HEK293 (cell line): ENCODE measurements around the gene ZCCHC8.

Experiments used
- GLIS2 ChIP-seq: fragments of 450-650 bp; formaldehyde crosslinking; IDR thresholded peaks from 2 replicates; pipeline ENCODE4 v1.5.1; 2016; ENCODE audit warnings: missing biosample characterization, missing genetic modification characterization
- SP3 ChIP-seq: fragments of 450-650 bp; formaldehyde crosslinking; IDR thresholded peaks from 2 replicates; pipeline ENCODE4 v1.5.1; 2016; ENCODE audit warnings: missing biosample characterization, missing genetic modification characterization
- ZNF16 ChIP-seq: fragments of 450-650 bp; formaldehyde crosslinking; IDR thresholded peaks from 2 replicates; pipeline ENCODE4 v1.5.1; 2016; ENCODE audit warnings: low read depth, missing biosample characterization, missing genetic modification characterization
- ZNF214 ChIP-seq: fragments of 450-650 bp; formaldehyde crosslinking; IDR thresholded peaks from 2 replicates; pipeline ENCODE4 v1.5.1; 2017; ENCODE audit warnings: missing biosample characterization, mild to moderate bottlenecking, missing genetic modification characterization, borderline replicate concordance
- ZNF239 ChIP-seq: fragments of 450-650 bp; formaldehyde crosslinking; IDR thresholded peaks from 2 replicates; pipeline ENCODE4 v1.5.1; 2016; ENCODE audit warnings: missing biosample characterization, missing genetic modification characterization
- ZNF426 ChIP-seq: fragments of 450-650 bp; formaldehyde crosslinking; IDR thresholded peaks from 2 replicates; pipeline ENCODE4 v1.5.1; 2017; ENCODE audit warnings: missing biosample characterization, missing genetic modification characterization, mild to moderate bottlenecking, inconsistent platforms, moderate library complexity
- ZNF555 ChIP-seq: fragments of 450-650 bp; formaldehyde crosslinking; conservative IDR thresholded peaks from 2 replicates; pipeline ENCODE4 v1.5.1; 2017; ENCODE audit warnings: missing biosample characterization, mild to moderate bottlenecking, missing genetic modification characterization, inconsistent platforms
- ZNF560 ChIP-seq: fragments of 450-650 bp; formaldehyde crosslinking; IDR thresholded peaks from 2 replicates; pipeline ENCODE4 v1.5.1; 2017; ENCODE audit warnings: missing biosample characterization, missing genetic modification characterization, borderline replicate concordance
- ZNF776 ChIP-seq: fragments of 450-650 bp; formaldehyde crosslinking; IDR thresholded peaks from 2 replicates; pipeline ENCODE4 v1.5.0; 2017; ENCODE audit warnings: missing biosample characterization, missing genetic modification characterization, borderline replicate concordance
- TF ChIP-seq, protein P1 (sequence below): fragments of 450-650 bp; formaldehyde crosslinking; IDR thresholded peaks from 2 replicates; pipeline ENCODE4 v1.5.1; 2016; ENCODE audit warnings: missing biosample characterization, missing genetic modification characterization
- TF ChIP-seq, protein P2 (sequence below): fragments of 450-650 bp; formaldehyde crosslinking; conservative IDR thresholded peaks from 2 replicates; pipeline ENCODE4 v1.5.1; 2016; ENCODE audit warnings: low read depth, missing biosample characterization, missing genetic modification characterization
- TF ChIP-seq, protein P3 (sequence below): fragments of 450-650 bp; formaldehyde crosslinking; IDR thresholded peaks from 2 replicates; pipeline ENCODE4 v1.5.1; 2016; ENCODE audit warnings: missing biosample characterization, missing genetic modification characterization
- TF ChIP-seq, protein P4 (sequence below): fragments of 450-650 bp; formaldehyde crosslinking; conservative IDR thresholded peaks from 2 replicates; pipeline ENCODE4 v1.5.1; 2016; ENCODE audit warnings: low read depth, missing biosample characterization, missing genetic modification characterization

ZCCHC8 gene

DNA sequence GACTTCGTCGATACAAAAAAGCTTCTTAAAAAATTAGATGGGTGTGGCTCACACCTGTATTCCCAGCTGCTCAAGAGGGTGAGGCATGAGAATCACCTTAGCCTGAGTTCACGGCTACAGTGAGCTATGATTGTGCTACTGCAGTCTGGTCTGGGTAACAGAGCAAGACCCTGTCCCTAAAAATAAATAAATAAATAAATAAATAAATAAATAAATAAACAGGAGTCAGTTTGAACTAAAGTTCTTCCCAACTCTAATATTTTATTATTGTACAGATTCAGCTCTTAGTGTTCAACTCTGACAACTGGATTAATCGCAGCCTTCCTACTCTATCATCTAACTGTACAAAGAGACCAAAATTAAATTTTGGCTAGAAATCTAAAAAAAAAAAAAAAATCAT, 65.5 kb downstream of the ZCCHC8 start (continued):
- TF ChIP-seq, protein P1, sequence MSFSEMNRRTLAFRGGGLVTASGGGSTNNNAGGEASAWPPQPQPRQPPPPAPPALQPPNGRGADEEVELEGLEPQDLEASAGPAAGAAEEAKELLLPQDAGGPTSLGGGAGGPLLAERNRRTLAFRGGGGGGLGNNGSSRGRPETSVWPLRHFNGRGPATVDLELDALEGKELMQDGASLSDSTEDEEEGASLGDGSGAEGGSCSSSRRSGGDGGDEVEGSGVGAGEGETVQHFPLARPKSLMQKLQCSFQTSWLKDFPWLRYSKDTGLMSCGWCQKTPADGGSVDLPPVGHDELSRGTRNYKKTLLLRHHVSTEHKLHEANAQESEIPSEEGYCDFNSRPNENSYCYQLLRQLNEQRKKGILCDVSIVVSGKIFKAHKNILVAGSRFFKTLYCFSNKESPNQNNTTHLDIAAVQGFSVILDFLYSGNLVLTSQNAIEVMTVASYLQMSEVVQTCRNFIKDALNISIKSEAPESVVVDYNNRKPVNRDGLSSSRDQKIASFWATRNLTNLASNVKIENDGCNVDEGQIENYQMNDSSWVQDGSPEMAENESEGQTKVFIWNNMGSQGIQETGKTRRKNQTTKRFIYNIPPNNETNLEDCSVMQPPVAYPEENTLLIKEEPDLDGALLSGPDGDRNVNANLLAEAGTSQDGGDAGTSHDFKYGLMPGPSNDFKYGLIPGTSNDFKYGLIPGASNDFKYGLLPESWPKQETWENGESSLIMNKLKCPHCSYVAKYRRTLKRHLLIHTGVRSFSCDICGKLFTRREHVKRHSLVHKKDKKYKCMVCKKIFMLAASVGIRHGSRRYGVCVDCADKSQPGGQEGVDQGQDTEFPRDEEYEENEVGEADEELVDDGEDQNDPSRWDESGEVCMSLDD (tag by site-specific recombination) = no peak
- no peak for TF ChIP-seq ZNF16 (tag by site-specific recombination)
- TF ChIP-seq, protein P2, sequence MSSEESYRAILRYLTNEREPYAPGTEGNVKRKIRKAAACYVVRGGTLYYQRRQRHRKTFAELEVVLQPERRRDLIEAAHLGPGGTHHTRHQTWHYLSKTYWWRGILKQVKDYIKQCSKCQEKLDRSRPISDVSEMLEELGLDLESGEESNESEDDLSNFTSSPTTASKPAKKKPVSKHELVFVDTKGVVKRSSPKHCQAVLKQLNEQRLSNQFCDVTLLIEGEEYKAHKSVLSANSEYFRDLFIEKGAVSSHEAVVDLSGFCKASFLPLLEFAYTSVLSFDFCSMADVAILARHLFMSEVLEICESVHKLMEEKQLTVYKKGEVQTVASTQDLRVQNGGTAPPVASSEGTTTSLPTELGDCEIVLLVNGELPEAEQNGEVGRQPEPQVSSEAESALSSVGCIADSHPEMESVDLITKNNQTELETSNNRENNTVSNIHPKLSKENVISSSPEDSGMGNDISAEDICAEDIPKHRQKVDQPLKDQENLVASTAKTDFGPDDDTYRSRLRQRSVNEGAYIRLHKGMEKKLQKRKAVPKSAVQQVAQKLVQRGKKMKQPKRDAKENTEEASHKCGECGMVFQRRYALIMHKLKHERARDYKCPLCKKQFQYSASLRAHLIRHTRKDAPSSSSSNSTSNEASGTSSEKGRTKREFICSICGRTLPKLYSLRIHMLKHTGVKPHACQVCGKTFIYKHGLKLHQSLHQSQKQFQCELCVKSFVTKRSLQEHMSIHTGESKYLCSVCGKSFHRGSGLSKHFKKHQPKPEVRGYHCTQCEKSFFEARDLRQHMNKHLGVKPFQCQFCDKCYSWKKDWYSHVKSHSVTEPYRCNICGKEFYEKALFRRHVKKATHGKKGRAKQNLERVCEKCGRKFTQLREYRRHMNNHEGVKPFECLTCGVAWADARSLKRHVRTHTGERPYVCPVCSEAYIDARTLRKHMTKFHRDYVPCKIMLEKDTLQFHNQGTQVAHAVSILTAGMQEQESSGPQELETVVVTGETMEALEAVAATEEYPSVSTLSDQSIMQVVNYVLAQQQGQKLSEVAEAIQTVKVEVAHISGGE (tag by site-specific recombination) = peak; percentile 61; the same call in 1 of the 2 replicates
- TF ChIP-seq, protein P3, sequence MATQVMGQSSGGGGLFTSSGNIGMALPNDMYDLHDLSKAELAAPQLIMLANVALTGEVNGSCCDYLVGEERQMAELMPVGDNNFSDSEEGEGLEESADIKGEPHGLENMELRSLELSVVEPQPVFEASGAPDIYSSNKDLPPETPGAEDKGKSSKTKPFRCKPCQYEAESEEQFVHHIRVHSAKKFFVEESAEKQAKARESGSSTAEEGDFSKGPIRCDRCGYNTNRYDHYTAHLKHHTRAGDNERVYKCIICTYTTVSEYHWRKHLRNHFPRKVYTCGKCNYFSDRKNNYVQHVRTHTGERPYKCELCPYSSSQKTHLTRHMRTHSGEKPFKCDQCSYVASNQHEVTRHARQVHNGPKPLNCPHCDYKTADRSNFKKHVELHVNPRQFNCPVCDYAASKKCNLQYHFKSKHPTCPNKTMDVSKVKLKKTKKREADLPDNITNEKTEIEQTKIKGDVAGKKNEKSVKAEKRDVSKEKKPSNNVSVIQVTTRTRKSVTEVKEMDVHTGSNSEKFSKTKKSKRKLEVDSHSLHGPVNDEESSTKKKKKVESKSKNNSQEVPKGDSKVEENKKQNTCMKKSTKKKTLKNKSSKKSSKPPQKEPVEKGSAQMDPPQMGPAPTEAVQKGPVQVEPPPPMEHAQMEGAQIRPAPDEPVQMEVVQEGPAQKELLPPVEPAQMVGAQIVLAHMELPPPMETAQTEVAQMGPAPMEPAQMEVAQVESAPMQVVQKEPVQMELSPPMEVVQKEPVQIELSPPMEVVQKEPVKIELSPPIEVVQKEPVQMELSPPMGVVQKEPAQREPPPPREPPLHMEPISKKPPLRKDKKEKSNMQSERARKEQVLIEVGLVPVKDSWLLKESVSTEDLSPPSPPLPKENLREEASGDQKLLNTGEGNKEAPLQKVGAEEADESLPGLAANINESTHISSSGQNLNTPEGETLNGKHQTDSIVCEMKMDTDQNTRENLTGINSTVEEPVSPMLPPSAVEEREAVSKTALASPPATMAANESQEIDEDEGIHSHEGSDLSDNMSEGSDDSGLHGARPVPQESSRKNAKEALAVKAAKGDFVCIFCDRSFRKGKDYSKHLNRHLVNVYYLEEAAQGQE (tag by site-specific recombination) = 0 out of 2 replicates have a peak, but pooled peaks have one; percentile 39
- peak; percentile 46 for TF ChIP-seq ZNF555 (tag by site-specific recombination)
- TF ChIP-seq GLIS2 (tag by site-specific recombination) = no peak
- no peak for TF ChIP-seq ZNF214 (tag by site-specific recombination)
- 0 out of 2 replicates have a peak, but pooled peaks have one; percentile 10 for TF ChIP-seq SP3 (tag by site-specific recombination)
- peak; percentile 71 for TF ChIP-seq ZNF426 (tag by site-specific recombination)
- TF ChIP-seq, protein P4, sequence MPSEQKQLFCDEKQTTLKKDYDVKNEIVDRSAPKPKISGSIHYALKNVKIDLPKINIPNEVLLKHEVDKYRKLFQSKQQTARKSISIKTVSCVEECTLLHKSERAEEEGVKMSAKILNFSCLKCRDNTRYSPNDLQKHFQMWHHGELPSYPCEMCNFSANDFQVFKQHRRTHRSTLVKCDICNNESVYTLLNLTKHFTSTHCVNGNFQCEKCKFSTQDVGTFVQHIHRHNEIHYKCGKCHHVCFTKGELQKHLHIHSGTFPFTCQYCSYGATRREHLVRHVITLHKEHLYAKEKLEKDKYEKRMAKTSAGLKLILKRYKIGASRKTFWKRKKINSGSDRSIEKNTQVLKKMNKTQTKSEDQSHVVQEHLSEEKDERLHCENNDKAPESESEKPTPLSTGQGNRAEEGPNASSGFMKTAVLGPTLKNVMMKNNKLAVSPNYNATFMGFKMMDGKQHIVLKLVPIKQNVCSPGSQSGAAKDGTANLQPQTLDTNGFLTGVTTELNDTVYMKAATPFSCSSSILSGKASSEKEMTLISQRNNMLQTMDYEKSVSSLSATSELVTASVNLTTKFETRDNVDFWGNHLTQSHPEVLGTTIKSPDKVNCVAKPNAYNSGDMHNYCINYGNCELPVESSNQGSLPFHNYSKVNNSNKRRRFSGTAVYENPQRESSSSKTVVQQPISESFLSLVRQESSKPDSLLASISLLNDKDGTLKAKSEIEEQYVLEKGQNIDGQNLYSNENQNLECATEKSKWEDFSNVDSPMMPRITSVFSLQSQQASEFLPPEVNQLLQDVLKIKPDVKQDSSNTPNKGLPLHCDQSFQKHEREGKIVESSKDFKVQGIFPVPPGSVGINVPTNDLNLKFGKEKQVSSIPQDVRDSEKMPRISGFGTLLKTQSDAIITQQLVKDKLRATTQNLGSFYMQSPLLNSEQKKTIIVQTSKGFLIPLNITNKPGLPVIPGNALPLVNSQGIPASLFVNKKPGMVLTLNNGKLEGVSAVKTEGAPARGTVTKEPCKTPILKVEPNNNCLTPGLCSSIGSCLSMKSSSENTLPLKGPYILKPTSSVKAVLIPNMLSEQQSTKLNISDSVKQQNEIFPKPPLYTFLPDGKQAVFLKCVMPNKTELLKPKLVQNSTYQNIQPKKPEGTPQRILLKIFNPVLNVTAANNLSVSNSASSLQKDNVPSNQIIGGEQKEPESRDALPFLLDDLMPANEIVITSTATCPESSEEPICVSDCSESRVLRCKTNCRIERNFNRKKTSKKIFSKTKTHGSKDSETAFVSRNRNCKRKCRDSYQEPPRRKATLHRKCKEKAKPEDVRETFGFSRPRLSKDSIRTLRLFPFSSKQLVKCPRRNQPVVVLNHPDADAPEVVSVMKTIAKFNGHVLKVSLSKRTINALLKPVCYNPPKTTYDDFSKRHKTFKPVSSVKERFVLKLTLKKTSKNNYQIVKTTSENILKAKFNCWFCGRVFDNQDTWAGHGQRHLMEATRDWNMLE (tag by site-specific recombination) = peak; percentile 86
- no peak for TF ChIP-seq ZNF776 (tag by site-specific recombination)
- TF ChIP-seq ZNF560 (tag by site-specific recombination) = 0 out of 2 replicates have a peak, but pooled peaks have one; percentile 40
- no peak for TF ChIP-seq ZNF239
- TF ChIP-seq, all 188 proteins: peak for 17
